GM12874 (cell line): ENCODE data around the gene ITPK1.

Source experiments
- CTCF ChIP-seq: IDR thresholded peaks from 2 replicates; pipeline ENCODE4 v1.5.1; 2011; ENCODE audit warnings: low read depth, mild to moderate bottlenecking, control low read depth, low read length, moderate library complexity; ENCODE audit not compliant: insufficient read depth

ITPK1 gene

GRCh38 chr14:92945959-92946846, 169.5 kb downstream of the ITPK1 start:
- TF ChIP-seq CTCF = no peak

- no peak for TF ChIP-seq CTCF
These were observed 170.2 kb downstream of the ITPK1 start for GRCh38 chr14:92945544-92945943.

GRCh38 chr14:92944976-92945375, 170.7 kb downstream of the ITPK1 start:
- no peak for TF ChIP-seq CTCF

- TF ChIP-seq CTCF = no peak
These were observed 171.7 kb downstream of the ITPK1 start for GRCh38 chr14:92943855-92944570.

- TF ChIP-seq CTCF = no peak
These were observed 172.6 kb downstream of the ITPK1 start for GRCh38 chr14:92942976-92943710.

GRCh38 chr14:92942576-92942975, 173.1 kb downstream of the ITPK1 start:
- no peak for TF ChIP-seq CTCF

GRCh38 chr14:92942136-92942535, 173.6 kb downstream of the ITPK1 start:
- no peak for TF ChIP-seq CTCF
